Measurements from ENCODE around the gene CRB2. TPM values are rescaled to one million over a fixed set of nuclear protein-coding genes. Genes with fewer than 3 reads are reported as not detected.
A peak's percentile ranks its signal among the peaks of the same experiment; 100 is the strongest.

The CRB2 gene
- total RNA-seq, 1 experiment from 2014 or later: 3.6 TPM

DNA sequence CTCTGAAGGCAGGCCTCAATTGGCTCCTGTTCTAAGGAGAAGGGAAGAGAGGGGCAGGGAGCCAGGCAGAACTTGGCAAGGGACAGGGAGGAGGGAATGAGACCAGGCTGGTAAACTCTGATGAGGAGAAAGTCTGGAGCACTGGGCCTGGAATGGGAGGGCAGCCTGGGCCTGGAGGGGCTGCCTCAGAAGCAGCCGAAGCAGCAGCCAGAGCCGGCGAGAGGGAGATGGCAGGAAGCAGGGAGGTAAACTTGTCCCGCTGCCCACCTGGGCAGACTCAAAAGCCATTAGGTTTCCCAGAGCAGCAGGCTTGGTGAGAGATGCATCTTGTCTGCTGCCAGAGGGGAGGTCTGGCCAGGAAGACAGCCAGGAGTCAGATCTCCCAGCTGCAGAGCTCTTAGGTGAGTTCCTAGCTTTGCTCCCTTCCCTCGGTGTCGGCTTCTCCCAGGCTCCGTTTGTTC, 37.0 kb upstream of the CRB2 start:
- Histone ChIP-seq H4K5ac (ENCODE audit: insufficient read length, low read depth, low read length) (no peak overlapping the region), H3K23me2 (ENCODE audit: insufficient read length, low read depth, low read length, poor library complexity, severe bottlenecking) (no peaks in the 10 kb centered on the region), H3K27me3 (ENCODE audit: insufficient read depth, low read length) (no peaks in the 10 kb centered on the region), H3K9me3 (ENCODE audit: control insufficient read depth, low read depth, low read length) (no peaks in the 10 kb centered on the region), H2AFZ (ENCODE audit: low read length) (no peak overlapping the region), H3K4me1 (ENCODE audit: insufficient read depth, low read length) (peaks cover 4% of the 10 kb centered on the region; the same call in 1 of the 2 replicates), H3K56ac (ENCODE audit: insufficient read length, low read depth, low read length) (no peak overlapping the region), H3K27ac (ENCODE audit: insufficient read length, low read depth, low read length) (no peak overlapping the region), H3K23ac (ENCODE audit: insufficient read length, low read depth, low read length) (no peak overlapping the region), H3T11ph (ENCODE audit: low read length) (no peak overlapping the region), H2BK5ac (ENCODE audit: insufficient read length, low read length) (no peak overlapping the region), H4K8ac (replicated peaks; ENCODE audit: insufficient read length, low read depth, low read length) (no peak overlapping the region), H4K20me1 (ENCODE audit: control insufficient read depth, insufficient read depth, insufficient read length) (no peaks in the 10 kb centered on the region), H2BK120ac (ENCODE audit: low read depth, low read length, poor library complexity, severe bottlenecking) (no peak overlapping the region), H2BK15ac (ENCODE audit: low read depth, low read length) (no peak overlapping the region), H3K18ac (ENCODE audit: insufficient read length, low read depth, low read length) (no peak overlapping the region), H3K79me1 (ENCODE audit: insufficient read depth, low read depth, low read length, poor library complexity, severe bottlenecking) (no peaks in the 10 kb centered on the region), H2BK20ac (ENCODE audit: low read depth, low read length, poor library complexity, severe bottlenecking) (no peak overlapping the region), H3K4me2 (ENCODE audit: insufficient read depth, insufficient read length, low read length) (no peak overlapping the region), H2BK12ac (ENCODE audit: insufficient read length, low read depth, low read length) (no peak overlapping the region), H4K91ac (ENCODE audit: insufficient read length, low read depth, low read length) (no peak overlapping the region), H3K9ac (ENCODE audit: extremely low read depth, insufficient read length, low read length) (no peak overlapping the region), H2AK5ac (ENCODE audit: insufficient read length, low read length) (no peak overlapping the region), H3K14ac (ENCODE audit: insufficient read depth, low read length) (no peak overlapping the region), H3K4ac (ENCODE audit: low read depth, low read length) (no peak overlapping the region), H3K79me2 (ENCODE audit: insufficient read depth, low read length) (no peaks in the 10 kb centered on the region)
- WGBS (ENCODE audit: extremely low coverage, insufficient read length, low lambda C conversion rate): no CpG with 5 or more reads among the region's 7 CpGs
- Mint-ChIP-seq H3K36me3 (ENCODE audit: insufficient read depth in 1 of 3, low read depth in 3 of 3) (no peaks in the 10 kb centered on the region), H3K27me3 (ENCODE audit: low read depth) (peaks cover 8% of the 10 kb centered on the region), H3K4me3 (no peak overlapping the region), H3K4me1 (peaks cover 9 to 19% of the 10 kb centered on the region in 2 experiments), H3K9me3 (peaks cover 0 to 2% of the 10 kb centered on the region in 2 experiments; a peak in 1 of 5 replicates), H3K27ac (peak overlapping the region in 1 of 3 experiments; percentile 78; a peak in 1 of 7 replicates)
- TF ChIP-seq, protein P1, sequence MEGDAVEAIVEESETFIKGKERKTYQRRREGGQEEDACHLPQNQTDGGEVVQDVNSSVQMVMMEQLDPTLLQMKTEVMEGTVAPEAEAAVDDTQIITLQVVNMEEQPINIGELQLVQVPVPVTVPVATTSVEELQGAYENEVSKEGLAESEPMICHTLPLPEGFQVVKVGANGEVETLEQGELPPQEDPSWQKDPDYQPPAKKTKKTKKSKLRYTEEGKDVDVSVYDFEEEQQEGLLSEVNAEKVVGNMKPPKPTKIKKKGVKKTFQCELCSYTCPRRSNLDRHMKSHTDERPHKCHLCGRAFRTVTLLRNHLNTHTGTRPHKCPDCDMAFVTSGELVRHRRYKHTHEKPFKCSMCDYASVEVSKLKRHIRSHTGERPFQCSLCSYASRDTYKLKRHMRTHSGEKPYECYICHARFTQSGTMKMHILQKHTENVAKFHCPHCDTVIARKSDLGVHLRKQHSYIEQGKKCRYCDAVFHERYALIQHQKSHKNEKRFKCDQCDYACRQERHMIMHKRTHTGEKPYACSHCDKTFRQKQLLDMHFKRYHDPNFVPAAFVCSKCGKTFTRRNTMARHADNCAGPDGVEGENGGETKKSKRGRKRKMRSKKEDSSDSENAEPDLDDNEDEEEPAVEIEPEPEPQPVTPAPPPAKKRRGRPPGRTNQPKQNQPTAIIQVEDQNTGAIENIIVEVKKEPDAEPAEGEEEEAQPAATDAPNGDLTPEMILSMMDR (conservative IDR thresholded peaks at IDR 0.05): no peak
- DNase-seq: no peak

Measured in H9 (cell line).